Breast epithelium (tissue), 3 donors: Measurements from ENCODE around the gene TRPC3.

ENCODE experiments used
- CTCF ChIP-seq, 3 donors: fragments of 450-650 bp; IDR thresholded peaks; one replicate each; pipeline ENCODE4 v1.5.1; 2016 to 2017; ENCODE audit warnings: antibody characterized with exemption in 3 of 3, mild to moderate bottlenecking in 3 of 3, moderate library complexity in 3 of 3
- POLR2A ChIP-seq: fragments of 450-650 bp; IDR thresholded peaks from one replicate; pipeline ENCODE4 v1.6.1; 2016; ENCODE audit warnings: antibody characterized with exemption, mild to moderate bottlenecking, moderate library complexity

GRCh38 chr4:121943941-121944340 is 7.9 kb downstream of the TRPC3 start:
- no peak for TF ChIP-seq CTCF (IDR thresholded peaks at IDR 0.05)
- no peak for TF ChIP-seq POLR2A
